ENCODE measurements around the gene AKAP8L.

- no peak for TF ChIP-seq POLR2AphosphoS5 (IDR thresholded peaks at IDR 0.05; ENCODE audit: borderline replicate concordance, low read depth, low read length)
- no peak for TF ChIP-seq FOXP2 (optimal IDR thresholded peaks at IDR 0.05; ENCODE audit: control extremely low read depth, extremely low read length, insufficient read depth)
- TF ChIP-seq EZH2 (IDR thresholded peaks at IDR 0.05) = no peak
Measured at GRCh38 chr19:15448044-15448777, 29.4 kb upstream of the AKAP8L start.
